Measurements from ENCODE around the gene PRUNE1. TPM values are rescaled to one million over a fixed set of nuclear protein-coding genes. Genes with fewer than 3 reads are reported as not detected.

PRUNE1 gene
- total RNA-seq, 1 experiment from 2014 or later, result 19.3 TPM

- POLR2A ChIA-PET (ENCODE audit: low non-redundant PET), result interaction anchor here (0.6 kb wide), 1 partner anchor 36 kb away, joined by 9 read pairs; no protein-coding TSS in a partner anchor
- DNase-seq (ENCODE audit: low spot score), result no peak
- no peak overlapping the region for H3K4me3 ChIP-seq (ENCODE audit: low read depth, low read length, poor library complexity, severe bottlenecking)
- peaks cover 28% of the 10 kb centered on the region for H3K36me3 ChIP-seq (ENCODE audit: insufficient read depth, low read length, poor library complexity, severe bottlenecking)
- no peaks in the 10 kb centered on the region for H3K9me3 ChIP-seq (ENCODE audit: low read depth, low read length, poor library complexity, severe bottlenecking)
- BruUV-seq (replicated peaks), result no TSS peak
- no peaks in the 10 kb centered on the region for H3K27me3 ChIP-seq (replicated peaks; ENCODE audit: insufficient read depth, low read depth, low read length, poor library complexity)
- CTCF ChIA-PET, result interaction anchor here (0.6 to 0.7 kb wide), 3 partner anchors 33 to 906 kb away, joined by 6 to 10 read pairs (median 7); partner anchors contain the start of gene CDC42SE1
- TF ChIP-seq, protein P1, sequence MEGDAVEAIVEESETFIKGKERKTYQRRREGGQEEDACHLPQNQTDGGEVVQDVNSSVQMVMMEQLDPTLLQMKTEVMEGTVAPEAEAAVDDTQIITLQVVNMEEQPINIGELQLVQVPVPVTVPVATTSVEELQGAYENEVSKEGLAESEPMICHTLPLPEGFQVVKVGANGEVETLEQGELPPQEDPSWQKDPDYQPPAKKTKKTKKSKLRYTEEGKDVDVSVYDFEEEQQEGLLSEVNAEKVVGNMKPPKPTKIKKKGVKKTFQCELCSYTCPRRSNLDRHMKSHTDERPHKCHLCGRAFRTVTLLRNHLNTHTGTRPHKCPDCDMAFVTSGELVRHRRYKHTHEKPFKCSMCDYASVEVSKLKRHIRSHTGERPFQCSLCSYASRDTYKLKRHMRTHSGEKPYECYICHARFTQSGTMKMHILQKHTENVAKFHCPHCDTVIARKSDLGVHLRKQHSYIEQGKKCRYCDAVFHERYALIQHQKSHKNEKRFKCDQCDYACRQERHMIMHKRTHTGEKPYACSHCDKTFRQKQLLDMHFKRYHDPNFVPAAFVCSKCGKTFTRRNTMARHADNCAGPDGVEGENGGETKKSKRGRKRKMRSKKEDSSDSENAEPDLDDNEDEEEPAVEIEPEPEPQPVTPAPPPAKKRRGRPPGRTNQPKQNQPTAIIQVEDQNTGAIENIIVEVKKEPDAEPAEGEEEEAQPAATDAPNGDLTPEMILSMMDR (conservative IDR thresholded peaks at IDR 0.05; ENCODE audit: low read depth, low read length), result no peak
- no peak for TF ChIP-seq EZH2 (IDR thresholded peaks at IDR 0.05; ENCODE audit: borderline replicate concordance, low read depth, low read length, poor library complexity, severe bottlenecking)
- no peak overlapping the region for H3K27ac ChIP-seq (ENCODE audit: low read depth, low read length, poor library complexity, severe bottlenecking)
- H3K4me1 ChIP-seq (ENCODE audit: insufficient read depth, low read length, poor library complexity, severe bottlenecking), result peaks cover 6% of the 10 kb centered on the region
- intact Hi-C loops (cut with micrococcal nuclease; ENCODE audit: unreplicated experiment), result loop anchor here (10.0 kb wide), 1 partner anchor 128 kb away; the partner anchor contains the start of gene TNFAIP8L2
These were observed 18.2 kb downstream of the PRUNE1 start for GRCh38 chr1:151026460-151026859.

- no TSS peak for BruUV-seq (replicated peaks)
- CTCF ChIA-PET, result no interaction called here
- no peak for DNase-seq (ENCODE audit: low spot score)
- Histone ChIP-seq H3K27ac (ENCODE audit: low read depth, low read length, poor library complexity, severe bottlenecking) (no peak overlapping the region), H3K36me3 (ENCODE audit: insufficient read depth, low read length, poor library complexity, severe bottlenecking) (peaks cover 34% of the 10 kb centered on the region), H3K4me3 (ENCODE audit: low read depth, low read length, poor library complexity, severe bottlenecking) (no peak overlapping the region), H3K9me3 (ENCODE audit: low read depth, low read length, poor library complexity, severe bottlenecking) (no peaks in the 10 kb centered on the region), H3K27me3 (replicated peaks; ENCODE audit: insufficient read depth, low read depth, low read length, poor library complexity) (no peaks in the 10 kb centered on the region), H3K4me1 (ENCODE audit: insufficient read depth, low read length, poor library complexity, severe bottlenecking) (no peaks in the 10 kb centered on the region)
- POLR2A ChIA-PET (ENCODE audit: low non-redundant PET), result no interaction called here
- no peak for TF ChIP-seq EZH2 (IDR thresholded peaks at IDR 0.05; ENCODE audit: borderline replicate concordance, low read depth, low read length, poor library complexity, severe bottlenecking)
- TF ChIP-seq, protein P1 (conservative IDR thresholded peaks at IDR 0.05; ENCODE audit: low read depth, low read length), result no peak
- intact Hi-C loops (cut with micrococcal nuclease; ENCODE audit: unreplicated experiment), result no loop called here
These were observed 23.9 kb downstream of the PRUNE1 start for GRCh38 chr1:151032164-151032563.

DNA sequence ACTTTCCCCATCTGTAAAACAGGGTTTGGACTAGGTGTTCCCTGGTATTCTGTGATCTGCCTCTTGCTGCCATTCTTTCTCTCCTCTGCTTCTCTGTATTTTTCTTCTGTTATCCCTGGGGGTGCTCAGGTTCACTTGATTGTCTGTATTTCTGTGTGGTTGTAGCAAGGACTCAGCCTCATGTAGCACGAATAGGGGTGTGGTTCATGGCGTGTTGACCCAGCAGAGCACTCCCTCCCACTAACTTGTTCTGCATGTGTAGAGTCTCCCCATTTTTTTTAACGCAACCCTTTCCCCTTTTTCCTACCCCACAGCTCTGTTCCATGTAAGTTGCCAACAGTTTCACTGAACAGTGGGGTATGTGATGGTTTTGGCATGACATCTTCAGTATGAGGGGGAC, 26.9 kb downstream of the PRUNE1 start:
- no TSS peak for BruUV-seq (replicated peaks)
- Histone ChIP-seq H3K4me3 (ENCODE audit: low read depth, low read length, poor library complexity, severe bottlenecking) (no peak overlapping the region), H3K27me3 (replicated peaks; ENCODE audit: insufficient read depth, low read depth, low read length, poor library complexity) (no peaks in the 10 kb centered on the region), H3K4me1 (ENCODE audit: insufficient read depth, low read length, poor library complexity, severe bottlenecking) (no peaks in the 10 kb centered on the region), H3K27ac (ENCODE audit: low read depth, low read length, poor library complexity, severe bottlenecking) (no peak overlapping the region), H3K9me3 (ENCODE audit: low read depth, low read length, poor library complexity, severe bottlenecking) (no peaks in the 10 kb centered on the region), H3K36me3 (ENCODE audit: insufficient read depth, low read length, poor library complexity, severe bottlenecking) (peaks cover 17% of the 10 kb centered on the region)
- intact Hi-C loops (cut with micrococcal nuclease; ENCODE audit: unreplicated experiment), result no loop called here
- CTCF ChIA-PET, result no interaction called here
- POLR2A ChIA-PET (ENCODE audit: low non-redundant PET), result no interaction called here
- TF ChIP-seq, protein P1 (conservative IDR thresholded peaks at IDR 0.05; ENCODE audit: low read depth, low read length), result no peak
- TF ChIP-seq EZH2 (IDR thresholded peaks at IDR 0.05; ENCODE audit: borderline replicate concordance, low read depth, low read length, poor library complexity, severe bottlenecking), result no peak
- no peak for DNase-seq (ENCODE audit: low spot score)
